Ovary (tissue), 3 donors: ENCODE measurements around the gene IL1RN.

Experiments
- CTCF ChIP-seq, 3 donors: fragments of 450-650 bp in 2 of 3; fragments of 200-600 bp in 1 of 3; IDR thresholded peaks; one replicate each; pipeline versions ENCODE4 v1.5.1 to v1.8.0; 2016 to 2022; ENCODE audit warnings: antibody characterized with exemption in 3 of 3, mild to moderate bottlenecking in 1 of 3
- POLR2A ChIP-seq: fragments of 450-650 bp; IDR thresholded peaks from one replicate; pipeline ENCODE4 v1.6.1; 2017; ENCODE audit warnings: antibody characterized with exemption, mild to moderate bottlenecking, moderate library complexity
- donor health status: DM: no; HTN: no; CAD: no.

DNA sequence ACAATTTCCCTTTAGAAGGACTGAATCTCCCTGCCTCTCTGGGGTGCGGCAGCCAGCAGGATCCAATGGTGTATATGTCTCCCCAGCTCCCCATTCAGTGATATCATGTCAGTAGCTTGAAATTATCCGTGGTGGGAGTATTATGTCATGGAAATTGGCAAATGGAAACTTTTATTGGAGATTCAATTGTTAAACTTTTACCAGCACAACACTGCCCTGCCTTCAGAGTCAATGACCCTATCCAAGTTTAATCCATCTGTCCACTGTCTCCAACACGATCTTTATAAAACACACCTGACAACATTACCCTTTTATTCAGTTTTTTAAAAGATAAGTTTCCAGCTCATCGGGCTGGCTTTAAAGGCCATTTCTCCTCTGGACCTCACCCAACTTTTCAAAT, 5.0 kb upstream of the IL1RN start:
- TF ChIP-seq CTCF (IDR thresholded peaks at IDR 0.05), result no peak
- TF ChIP-seq POLR2A, result no peak
